Calu3 (cell line): ENCODE data around the gene WWOX. TPM values are rescaled to one million over a fixed set of nuclear protein-coding genes. Genes with fewer than 3 reads are reported as not detected.

Experiments
- BruUV-seq: library from RNA; stranded (reverse); fragments of 400-500 nt; replicated peaks from 2 replicates; lab custom pipeline; 2021; lab: Mats Ljungman, UMichigan
- CTCF ChIA-PET: fragments of 300-600 bp; sonication (Branson Sonifier 250); formaldehyde crosslinking; loops from one replicate; lab custom pipeline; 2022; ENCODE audit warnings: antibody characterized with exemption; lab: Charles Lee
- DNase-seq: peaks from one replicate; pipeline ENCODE4 v3.0.0; 2022
- H3K27ac Mint-ChIP-seq: one replicate; pipeline ENCODE4 v1.8.0; 2022; ENCODE audit warnings: mixed read lengths; ENCODE audit not compliant: unreplicated experiment
- H3K27me3 Mint-ChIP-seq: one replicate; pipeline ENCODE4 v1.8.0; 2022; ENCODE audit warnings: mixed read lengths; ENCODE audit not compliant: unreplicated experiment
- H3K36me3 Mint-ChIP-seq: one replicate; pipeline ENCODE4 v1.8.0; 2022; ENCODE audit warnings: mild to moderate bottlenecking, moderate library complexity, mixed read lengths; ENCODE audit not compliant: insufficient read depth, unreplicated experiment
- H3K4me1 Mint-ChIP-seq: one replicate; pipeline ENCODE4 v1.8.0; 2022; ENCODE audit warnings: mild to moderate bottlenecking, low read depth, mixed read lengths; ENCODE audit not compliant: unreplicated experiment
- H3K4me3 Mint-ChIP-seq: one replicate; pipeline ENCODE4 v1.8.0; 2022; ENCODE audit warnings: mild to moderate bottlenecking, low read depth, moderate library complexity, mixed read lengths; ENCODE audit not compliant: unreplicated experiment
- H3K9me3 Mint-ChIP-seq: one replicate; pipeline ENCODE4 v1.8.0; 2022; ENCODE audit warnings: low read depth, mixed read lengths; ENCODE audit not compliant: unreplicated experiment
- CTCF ChIP-seq: fragments of 200-600 bp; IDR thresholded peaks from one replicate; pipeline ENCODE4 v1.8.0; 2022; ENCODE audit warnings: antibody characterized with exemption; ENCODE audit not compliant: unreplicated experiment
- intact Hi-C: fragments of 100-400 bp; cut with micrococcal nuclease; formaldehyde crosslinking; loops from one replicate; pipeline ENCODE4 v1.10.0; 2022; ENCODE audit not compliant: unreplicated experiment
- total RNA-seq: library from RNA; stranded (reverse); gene quantifications from 2 replicates; pipeline ENCODE4 v1.2.3, GENCODE V29; 2022

The WWOX gene
- total RNA-seq, 1 experiment from 2014 or later = 33.5 TPM

- Mint-ChIP-seq H3K27me3 (no peaks in the 10 kb centered on the region), H3K9me3 (no peaks in the 10 kb centered on the region), H3K27ac (no peak overlapping the region), H3K4me3 (no peak overlapping the region), H3K4me1 (no peaks in the 10 kb centered on the region), H3K36me3 (no peaks in the 10 kb centered on the region)
- no TSS peak for BruUV-seq
- DNase-seq = no peak
- CTCF ChIA-PET = no interaction called here
- no peak for TF ChIP-seq CTCF
- intact Hi-C loops = no loop called here
Measured at GRCh38 chr16:78310196-78310595, 210.7 kb downstream of the WWOX start.

- no peak overlapping the region for H3K27ac Mint-ChIP-seq
- H3K4me3 Mint-ChIP-seq = no peak overlapping the region
- no peak for DNase-seq
- intact Hi-C loops = no loop called here
- H3K9me3 Mint-ChIP-seq = no peaks in the 10 kb centered on the region
- no peaks in the 10 kb centered on the region for H3K4me1 Mint-ChIP-seq
- H3K36me3 Mint-ChIP-seq = no peaks in the 10 kb centered on the region
- no peak for TF ChIP-seq CTCF
- no TSS peak for BruUV-seq
- no peaks in the 10 kb centered on the region for H3K27me3 Mint-ChIP-seq
- CTCF ChIA-PET = no interaction called here
Measured at GRCh38 chr16:78310990-78311561, 211.6 kb downstream of the WWOX start.

- no peak for TF ChIP-seq CTCF
- no peak for DNase-seq
- no TSS peak for BruUV-seq
- Mint-ChIP-seq H3K9me3 (no peaks in the 10 kb centered on the region), H3K4me3 (no peak overlapping the region), H3K4me1 (no peaks in the 10 kb centered on the region), H3K36me3 (no peaks in the 10 kb centered on the region), H3K27me3 (no peaks in the 10 kb centered on the region), H3K27ac (no peak overlapping the region)
- CTCF ChIA-PET = no interaction called here
- intact Hi-C loops = no loop called here
Measured at GRCh38 chr16:78311831-78312230, 212.4 kb downstream of the WWOX start.

GRCh38 chr16:78317564-78318240 lies 218.2 kb downstream of the WWOX start:
- H3K27me3 Mint-ChIP-seq = no peaks in the 10 kb centered on the region
- no peaks in the 10 kb centered on the region for H3K9me3 Mint-ChIP-seq
- H3K27ac Mint-ChIP-seq = no peak overlapping the region
- intact Hi-C loops = no loop called here
- H3K4me1 Mint-ChIP-seq = no peaks in the 10 kb centered on the region
- TF ChIP-seq CTCF = no peak
- CTCF ChIA-PET = no interaction called here
- no TSS peak for BruUV-seq
- DNase-seq = no peak
- no peak overlapping the region for H3K4me3 Mint-ChIP-seq
- no peaks in the 10 kb centered on the region for H3K36me3 Mint-ChIP-seq
